HG03432 (cell line): Measurements from ENCODE around the gene FTSJ3.
A peak's percentile ranks its signal among the peaks of the same experiment; 100 is the strongest.
"Not testable (repeated sequence)": the region's sequence is repeated elsewhere in the genome, so short reads cannot be mapped to it uniquely, and the experiment has no call there.

Source experiments
- ATAC-seq: cut with Tn5 transposase; IDR thresholded peaks from one replicate; pipeline ENCODE4 v1.9.1; 2021; ENCODE audit warnings: mild to moderate bottlenecking, moderate library complexity; ENCODE audit not compliant: unreplicated experiment

FTSJ3 gene

DNA sequence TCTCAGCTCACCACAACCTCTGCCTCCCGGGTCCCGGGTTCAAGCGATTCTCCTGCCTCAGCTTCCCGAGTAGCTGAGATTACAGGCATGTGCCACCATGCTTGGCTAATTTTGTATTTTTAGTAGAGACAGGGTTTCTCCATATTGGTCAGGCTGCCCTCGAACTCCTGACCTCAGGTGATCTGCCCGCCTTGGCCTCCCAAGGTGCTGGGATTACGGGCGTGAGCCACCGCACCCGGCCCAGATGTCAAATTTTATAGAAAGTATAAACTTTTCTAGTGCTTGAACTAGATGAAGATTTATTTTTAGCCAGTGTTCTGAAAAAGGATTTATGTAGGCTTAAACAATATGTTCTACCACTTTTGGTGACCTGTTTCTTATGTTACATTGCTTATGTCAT is 31.1 kb downstream of the FTSJ3 start:
- ATAC-seq: not testable (repeated sequence)

DNA sequence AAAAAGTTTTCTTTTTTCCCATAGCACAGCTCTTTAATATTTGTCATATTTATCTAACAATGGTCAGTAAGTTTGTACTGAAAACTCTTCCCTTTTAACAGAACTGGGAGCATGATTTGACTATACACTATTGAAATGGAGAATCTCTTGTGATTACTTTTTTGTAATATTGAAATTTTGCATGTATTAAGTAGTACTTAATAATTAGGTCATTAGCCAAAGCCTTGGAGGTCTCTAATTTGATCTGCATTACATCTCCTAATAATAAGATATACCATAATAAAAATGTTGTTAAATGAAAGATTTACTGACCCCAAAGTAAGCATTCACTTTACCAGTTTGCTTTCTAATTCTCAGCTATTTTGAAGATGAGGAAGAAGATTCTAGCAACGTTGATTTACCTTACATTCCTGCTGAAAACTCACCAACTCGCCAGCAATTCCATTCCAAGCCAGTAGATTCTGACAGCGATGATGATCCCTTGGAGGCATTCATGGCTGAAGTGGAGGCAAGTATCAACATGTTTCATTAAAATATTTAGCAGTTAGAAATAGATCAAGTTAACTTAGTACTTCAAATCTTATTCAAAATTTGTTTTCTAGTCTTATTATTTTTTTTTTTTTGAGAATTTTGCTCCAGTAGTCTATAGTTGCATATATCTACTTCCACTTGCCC is 35.3 kb downstream of the FTSJ3 start:
- no peak for ATAC-seq

- no peak for ATAC-seq
Observed at GRCh38 chr17:63790057-63790456, 37.4 kb downstream of the FTSJ3 start.

DNA sequence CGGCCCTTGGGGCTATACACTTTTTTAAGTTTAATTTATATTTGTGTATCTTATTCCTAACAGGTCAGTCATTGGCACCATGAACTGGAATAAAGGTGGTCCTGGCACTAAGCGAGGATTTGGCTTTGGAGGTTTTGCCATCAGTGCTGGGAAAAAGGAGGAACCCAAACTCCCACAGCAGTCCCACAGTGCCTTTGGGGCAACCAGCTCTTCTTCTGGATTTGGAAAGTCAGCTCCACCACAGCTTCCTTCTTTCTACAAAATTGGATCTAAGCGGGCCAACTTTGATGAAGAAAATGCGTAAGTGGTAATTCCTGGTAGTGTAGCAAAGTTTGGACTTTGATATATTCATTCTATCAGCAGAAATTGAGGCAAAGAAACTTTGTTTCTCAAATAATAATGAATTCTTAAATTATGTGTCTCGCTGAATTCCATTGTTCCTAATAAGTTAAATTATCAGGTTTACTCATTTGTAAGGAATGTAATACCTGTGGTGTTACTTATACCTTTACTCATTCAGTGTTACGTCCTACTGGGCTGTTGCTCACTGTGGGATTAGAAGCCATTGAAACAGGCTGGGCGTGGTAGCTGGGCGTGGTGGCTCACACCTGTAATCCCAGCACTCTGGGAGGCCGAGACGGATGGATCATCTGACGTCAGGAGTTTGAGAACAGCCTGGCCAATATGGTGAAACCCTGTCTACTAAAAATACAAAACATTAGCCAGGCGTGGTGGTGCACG is 40.3 kb downstream of the FTSJ3 start:
- no peak for ATAC-seq

DNA sequence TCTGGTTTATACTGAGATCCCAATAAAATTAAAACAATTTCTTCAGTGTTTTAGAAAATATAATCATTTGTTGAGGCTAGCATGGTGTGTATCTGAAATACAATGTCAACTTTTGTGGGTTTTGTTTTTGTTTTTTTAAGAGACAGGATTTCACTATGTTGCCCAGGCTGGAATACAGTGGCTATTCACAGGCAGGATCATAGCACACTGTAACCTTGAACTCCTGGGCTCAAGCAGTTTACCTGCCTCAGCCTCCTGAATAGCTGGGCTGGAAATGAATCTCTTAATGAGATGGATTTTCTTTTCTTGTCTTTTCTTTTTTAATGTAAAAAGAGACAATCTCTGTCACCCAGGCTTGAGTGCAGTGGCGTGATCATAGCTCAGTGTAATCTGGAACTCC is 41.3 kb downstream of the FTSJ3 start:
- ATAC-seq: no peak

DNA sequence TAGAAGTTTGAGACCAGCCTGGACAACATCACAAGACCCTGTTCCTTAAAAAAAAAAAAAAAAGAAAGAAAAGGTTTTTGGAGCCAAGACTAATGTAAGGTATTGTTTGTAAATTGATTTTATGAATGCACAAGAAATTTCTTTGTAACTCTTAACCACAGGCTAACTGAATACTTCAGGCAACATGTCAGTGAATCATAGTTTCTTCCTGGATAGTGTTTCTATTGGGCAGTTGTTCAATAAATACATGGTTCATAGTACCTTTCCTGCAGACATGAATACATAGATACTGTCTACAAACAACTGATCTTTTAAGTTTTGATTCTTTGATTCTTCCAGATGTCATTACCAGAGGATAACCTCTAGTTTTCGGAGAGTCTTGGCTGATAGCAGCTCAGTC is 41.9 kb downstream of the FTSJ3 start:
- ATAC-seq: no peak

DNA sequence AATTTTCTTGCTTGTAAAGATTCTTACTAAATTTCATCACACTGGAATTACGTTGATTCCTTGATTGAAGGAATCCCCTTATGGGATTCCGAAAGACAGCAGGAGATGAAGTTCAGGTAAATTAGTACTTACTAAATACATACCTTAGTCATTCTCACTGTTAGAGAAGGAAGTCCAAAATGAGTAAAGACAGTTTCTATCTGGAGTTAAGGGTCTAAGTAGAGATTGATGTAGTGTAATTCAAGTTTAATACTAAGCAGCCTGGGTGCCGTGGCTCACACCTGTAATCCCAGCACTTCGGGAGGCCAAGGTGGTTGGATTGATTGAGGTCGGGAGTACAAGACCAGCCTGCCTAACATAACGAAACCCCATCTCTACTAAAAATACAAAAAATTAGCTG is 43.9 kb downstream of the FTSJ3 start:
- ATAC-seq: no peak

DNA sequence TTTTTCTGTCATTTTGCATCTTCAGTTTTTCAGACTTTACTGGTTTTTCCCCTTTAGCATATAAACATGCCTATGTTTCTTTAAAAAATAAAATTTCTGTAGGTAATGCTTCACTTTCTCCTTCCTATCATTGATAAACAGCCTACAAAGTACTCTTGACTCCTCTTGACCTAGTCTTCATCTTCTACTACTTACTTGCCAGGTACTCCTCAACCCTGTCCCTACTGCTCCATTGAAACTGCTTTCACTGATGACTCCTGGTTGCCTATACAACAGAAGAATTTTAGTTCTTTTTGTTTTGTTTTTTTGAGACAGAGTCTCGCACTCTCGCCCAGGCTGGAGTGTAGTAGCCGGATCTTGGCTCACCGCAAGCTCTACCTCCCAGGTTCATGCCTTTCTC is 46.5 kb downstream of the FTSJ3 start:
- ATAC-seq: no peak

GRCh38 chr17:63780507-63780906 is 47.0 kb downstream of the FTSJ3 start:
- ATAC-seq: no peak

GRCh38 chr17:63775420-63775819 is 52.0 kb downstream of the FTSJ3 start:
- ATAC-seq: no peak

GRCh38 chr17:63774969-63775265 is 52.5 kb downstream of the FTSJ3 start:
- no peak for ATAC-seq

DNA sequence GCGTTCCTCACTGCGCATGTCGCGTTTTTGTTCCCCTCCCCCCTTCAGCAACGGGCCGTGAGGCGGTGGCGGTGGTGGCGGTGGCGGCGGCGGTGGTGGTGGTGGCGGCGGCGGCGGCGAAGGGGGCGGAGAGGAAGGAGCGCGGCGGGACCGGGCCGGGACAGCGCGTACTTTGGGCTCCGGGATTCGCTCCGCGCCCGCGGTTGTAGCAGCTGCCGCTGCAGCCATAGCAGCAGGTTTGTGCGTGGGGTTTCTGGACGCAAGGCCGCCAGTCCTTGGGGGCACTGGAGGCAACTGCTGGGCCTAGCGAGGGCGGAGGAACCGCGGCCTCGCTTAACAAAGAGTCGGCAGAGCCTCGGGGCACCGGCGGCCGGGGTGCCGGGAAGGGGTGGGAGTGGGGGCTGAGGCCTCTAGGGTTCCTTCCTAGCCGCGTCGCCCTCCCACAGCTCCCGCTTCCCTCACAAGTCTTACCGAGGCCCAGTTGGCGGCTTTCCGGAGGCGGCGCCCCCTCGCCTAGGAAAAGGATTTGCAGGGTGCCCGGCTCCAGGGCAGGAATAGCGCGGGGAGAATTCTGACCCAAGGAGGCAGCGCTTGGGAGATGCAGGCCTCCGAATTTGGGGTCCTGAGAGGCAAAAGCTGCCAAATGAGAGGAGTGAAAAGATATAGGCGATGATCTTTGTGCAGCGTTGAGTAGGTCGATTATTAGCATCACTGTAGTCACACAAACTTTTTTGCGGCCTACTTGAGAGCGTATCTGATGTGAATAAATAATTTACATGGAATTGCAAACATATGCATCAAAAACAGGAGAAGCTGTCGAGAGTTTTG is 53.1 kb downstream of the FTSJ3 start, which contains the start of gene DDX42:
DDX42 (plus strand) TSS at position 30 of the 828 bp plus-strand sequence. CDS start 12,880 bp downstream, outside the sequence.
- peak; percentile 9 for ATAC-seq

GRCh38 chr17:63773272-63774140 is 54.0 kb downstream of the FTSJ3 start, which contains the start of gene CCDC47:
Gene CCDC47, minus strand, starts transcription at chr17:63773597. Its CDS starts 7,422 bp downstream, at chr17:63766175.
- ATAC-seq: peak; percentile 83

- ATAC-seq: no peak
Observed at GRCh38 chr17:63772801-63773271, 54.6 kb downstream of the FTSJ3 start.
